EL (cell line): ENCODE data around the gene CDH23.

Experiments used
- DNase-seq: peaks from one replicate; pipeline ENCODE4 v3.0.0-alpha.2; 2016

CDH23 gene

DNA sequence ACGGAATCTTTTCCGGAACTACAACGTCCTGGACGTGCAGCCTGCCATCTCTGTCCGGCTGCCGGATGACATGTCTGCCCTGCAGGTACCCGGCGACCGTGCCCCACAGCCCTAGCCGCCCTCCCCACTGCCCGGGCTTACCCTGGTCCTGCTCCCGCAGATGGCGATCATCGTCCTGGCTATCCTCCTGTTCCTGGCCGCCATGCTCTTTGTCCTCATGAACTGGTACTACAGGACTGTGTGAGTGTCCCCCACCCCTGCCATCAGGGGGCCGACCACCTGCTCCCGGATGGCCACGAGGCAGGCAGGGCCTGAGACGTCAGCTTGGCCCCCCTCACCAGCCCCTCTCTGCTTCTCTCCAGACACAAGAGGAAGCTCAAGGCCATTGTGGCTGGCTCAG lies 414.6 kb downstream of the CDH23 start:
- DNase-seq: no peak

- DNase-seq: peak; percentile 54
Measured at GRCh38 chr10:71812016-71812912, 415.5 kb downstream of the CDH23 start.

DNA sequence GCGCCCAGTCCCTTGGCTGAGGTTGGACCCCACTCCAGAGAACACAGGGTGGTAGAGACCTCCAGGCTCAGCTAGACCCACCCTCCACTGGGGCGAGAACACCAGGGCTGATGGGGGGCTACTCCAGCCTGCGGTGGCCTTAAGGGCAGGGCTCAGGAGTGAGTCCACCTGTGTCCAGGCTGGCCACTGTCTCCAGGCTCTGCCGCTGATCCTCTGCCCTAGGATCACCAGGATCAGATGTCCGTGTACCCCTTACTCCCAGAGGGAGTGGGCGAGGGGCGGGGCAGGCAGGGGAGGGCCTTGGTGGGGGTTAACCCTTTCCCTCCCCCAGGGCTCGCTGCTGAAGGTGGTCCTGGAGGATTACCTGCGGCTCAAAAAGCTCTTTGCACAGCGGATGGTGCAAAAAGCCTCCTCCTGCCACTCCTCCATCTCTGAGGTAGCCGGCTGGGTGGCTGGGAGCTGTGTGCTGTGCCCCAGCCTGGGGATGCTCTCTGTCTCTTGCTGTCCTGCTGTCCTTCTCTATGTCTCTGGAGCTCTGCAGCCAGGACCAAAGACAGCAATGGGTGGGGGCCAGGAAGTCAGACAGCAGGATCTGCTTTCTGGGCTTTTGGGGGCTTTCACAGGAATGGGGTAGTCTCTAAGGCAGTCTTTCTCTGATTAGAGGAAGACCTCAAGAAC lies 416.3 kb downstream of the CDH23 start:
- DNase-seq: no peak

DNA sequence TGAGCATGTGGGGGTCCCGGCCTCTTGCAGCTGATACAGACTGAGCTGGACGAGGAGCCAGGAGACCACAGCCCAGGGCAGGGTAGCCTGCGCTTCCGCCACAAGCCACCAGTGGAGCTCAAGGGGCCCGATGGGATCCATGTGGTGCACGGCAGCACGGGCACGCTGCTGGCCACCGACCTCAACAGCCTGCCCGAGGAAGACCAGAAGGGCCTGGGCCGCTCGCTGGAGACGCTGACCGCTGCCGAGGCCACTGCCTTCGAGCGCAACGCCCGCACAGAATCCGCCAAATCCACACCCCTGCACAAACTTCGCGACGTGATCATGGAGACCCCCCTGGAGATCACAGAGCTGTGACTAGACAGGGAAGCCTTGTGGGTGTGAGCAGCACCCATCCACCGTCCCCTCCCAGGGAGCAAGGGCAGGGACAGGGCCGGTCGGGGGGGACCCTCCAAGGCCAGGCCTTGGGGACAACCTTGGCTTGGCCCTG lies 418.2 kb downstream of the CDH23 start:
- no peak for DNase-seq

DNA sequence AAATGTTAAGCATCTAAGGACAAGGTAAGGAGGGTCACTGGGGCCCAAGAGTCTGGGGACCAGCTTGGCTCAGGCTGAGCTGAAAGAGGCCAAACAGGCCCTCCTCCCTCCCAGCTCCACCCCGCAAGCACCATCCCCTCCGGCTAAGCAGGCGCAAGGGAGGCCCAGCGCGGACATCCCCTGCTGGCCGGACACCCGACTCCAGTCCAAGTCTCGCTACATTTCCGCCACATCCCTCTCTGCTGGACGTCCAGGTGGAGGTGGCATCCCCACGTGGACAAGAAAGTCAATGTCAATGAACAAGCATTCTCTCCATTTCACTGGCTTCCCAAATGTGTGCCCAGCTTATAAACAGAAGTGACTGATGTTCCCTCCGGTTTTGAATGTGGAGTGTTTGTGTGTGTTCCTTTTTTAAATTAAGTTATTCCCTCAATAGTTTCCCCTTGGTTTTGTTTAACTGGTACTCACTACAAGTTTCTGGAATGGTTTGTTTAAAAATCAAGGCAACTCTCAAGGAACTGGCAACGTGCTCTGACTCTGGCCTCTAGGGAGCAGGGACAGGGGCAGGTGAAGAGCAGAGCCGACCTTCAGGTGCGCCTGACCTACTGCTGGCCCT lies 418.9 kb downstream of the CDH23 start:
- no peak for DNase-seq

DNA sequence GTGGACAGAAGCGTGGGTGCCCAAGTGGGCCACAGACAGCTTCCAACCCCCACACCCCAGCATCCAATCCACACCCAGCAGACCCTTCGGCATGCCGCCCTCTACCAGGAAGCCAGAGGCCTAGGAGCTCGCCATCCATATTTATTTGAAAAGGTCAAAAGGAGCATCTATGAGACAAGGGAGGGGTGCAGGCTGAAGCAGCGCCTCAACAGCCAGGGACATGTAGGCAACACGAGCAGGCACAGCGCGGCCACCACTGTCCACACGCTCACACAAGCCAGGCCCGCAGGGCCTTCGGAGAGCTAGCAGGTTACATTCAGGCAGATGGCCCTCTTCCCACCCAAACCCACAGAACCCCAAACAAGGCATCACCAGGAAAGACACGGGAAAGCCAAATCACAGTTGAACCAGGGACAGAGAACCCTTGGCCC lies 419.7 kb downstream of the CDH23 start:
- DNase-seq: no peak

GRCh38 chr10:71816936-71817618 lies 420.4 kb downstream of the CDH23 start:
- no peak for DNase-seq

DNA sequence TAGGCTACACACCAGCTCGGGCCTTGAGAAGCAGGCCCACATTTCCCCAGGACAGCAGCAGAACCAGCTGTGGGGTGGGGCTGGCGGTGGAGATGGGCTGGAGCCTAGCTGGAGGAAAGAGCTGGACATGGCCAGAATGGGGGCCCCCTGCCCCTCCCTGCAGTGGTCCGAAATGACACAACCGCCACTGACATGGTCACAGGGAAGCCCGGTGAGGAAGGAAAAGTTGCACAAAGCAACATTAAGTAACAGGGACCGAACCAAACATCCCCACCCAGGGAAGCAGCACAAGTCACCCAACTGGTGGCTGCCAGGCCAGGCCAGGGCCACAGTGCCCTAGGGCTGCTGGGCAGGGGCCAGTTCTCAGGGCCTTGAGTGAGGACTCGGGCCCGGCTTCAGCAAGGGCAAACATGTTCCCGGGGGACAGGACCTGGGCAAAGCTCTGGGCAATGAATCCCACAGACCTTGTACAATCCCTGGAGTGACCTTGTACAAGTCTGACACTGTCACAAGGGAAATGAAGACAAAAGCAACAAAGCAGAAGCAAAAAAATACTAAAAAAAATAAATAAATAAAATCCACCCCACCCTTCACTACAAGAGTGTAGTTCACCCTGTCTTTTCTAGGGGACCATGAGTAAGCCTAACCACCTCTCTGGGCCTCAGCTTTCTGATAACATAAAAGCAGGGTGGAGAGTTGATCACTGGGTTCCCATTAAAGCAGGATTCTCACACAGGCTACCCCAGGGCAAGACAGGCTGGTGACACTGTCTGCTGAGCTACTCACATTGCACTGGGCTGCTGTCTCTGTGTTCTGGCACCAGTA lies 421.3 kb downstream of the CDH23 start:
- DNase-seq: no peak

GRCh38 chr10:71818674-71819260 lies 422.0 kb downstream of the CDH23 start:
- no peak for DNase-seq

DNA sequence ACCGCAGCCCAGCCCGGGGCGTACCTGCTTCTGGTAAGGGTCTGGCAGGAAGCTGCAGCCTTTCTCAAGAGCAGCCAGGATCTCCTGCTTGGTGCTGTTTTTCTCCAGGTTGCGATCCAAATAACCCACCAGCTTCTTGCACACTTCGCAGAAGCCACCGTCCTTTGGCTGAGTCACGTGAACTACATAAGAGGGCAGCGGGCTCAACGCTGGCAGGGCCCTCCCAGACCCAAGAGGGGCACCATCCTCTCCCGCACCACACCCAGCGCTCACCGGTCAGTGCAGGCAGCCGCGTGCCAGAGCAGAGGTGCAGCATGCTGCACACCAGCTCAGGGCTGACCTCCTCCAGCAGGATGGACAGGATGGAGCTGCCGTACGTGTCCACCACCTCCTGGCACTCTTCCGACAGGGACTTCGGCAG lies 422.7 kb downstream of the CDH23 start:
- no peak for DNase-seq

- DNase-seq: no peak
Measured at GRCh38 chr10:71819985-71820384, 423.3 kb downstream of the CDH23 start.

DNA sequence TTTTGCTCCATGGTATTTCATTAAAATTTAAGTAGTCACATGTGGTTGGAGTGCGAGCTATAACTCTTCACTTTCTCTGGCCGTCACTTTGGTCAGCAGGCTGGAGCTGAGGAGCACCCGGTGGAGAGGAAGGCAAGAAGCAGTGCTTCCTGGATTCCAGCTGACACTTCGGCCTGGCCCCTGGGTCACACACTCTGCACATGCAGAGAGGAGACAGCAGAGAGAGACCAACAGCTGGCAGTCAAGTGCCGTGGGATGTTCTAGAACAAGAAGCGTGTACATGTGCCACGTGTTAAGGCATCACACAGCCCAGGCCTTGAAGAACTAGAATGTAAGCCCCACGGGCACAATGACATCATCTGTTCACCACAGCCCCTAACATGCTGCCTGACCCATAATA lies 424.2 kb downstream of the CDH23 start:
- no peak for DNase-seq

GRCh38 chr10:71821909-71822763 lies 425.4 kb downstream of the CDH23 start:
- DNase-seq: peak; percentile 61

DNA sequence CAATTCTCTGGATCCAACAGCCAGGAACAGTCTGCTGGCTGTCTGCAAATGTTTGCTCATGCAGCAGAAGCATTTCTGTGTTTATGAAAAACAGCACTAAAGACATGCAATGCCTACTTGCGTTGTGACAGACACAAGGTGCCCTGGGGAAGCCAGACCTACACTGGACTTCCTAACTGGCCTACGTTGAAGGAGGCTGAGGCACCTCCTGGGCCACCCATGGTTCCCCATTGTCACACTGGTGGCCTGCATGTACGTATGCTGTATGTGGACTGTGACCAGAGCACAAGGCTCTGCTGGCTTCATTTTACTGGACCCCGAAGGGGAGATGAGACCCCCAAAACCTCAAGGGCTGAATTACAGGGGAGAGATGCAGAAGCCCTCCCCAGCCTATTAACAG lies 426.6 kb downstream of the CDH23 start:
- DNase-seq: no peak

- DNase-seq: no peak
Measured at GRCh38 chr10:71824333-71824732, 427.6 kb downstream of the CDH23 start.

- no peak for DNase-seq
Measured at GRCh38 chr10:71825217-71825616, 428.5 kb downstream of the CDH23 start.

- DNase-seq: no peak
Measured at GRCh38 chr10:71827852-71828251, 431.1 kb downstream of the CDH23 start.

DNA sequence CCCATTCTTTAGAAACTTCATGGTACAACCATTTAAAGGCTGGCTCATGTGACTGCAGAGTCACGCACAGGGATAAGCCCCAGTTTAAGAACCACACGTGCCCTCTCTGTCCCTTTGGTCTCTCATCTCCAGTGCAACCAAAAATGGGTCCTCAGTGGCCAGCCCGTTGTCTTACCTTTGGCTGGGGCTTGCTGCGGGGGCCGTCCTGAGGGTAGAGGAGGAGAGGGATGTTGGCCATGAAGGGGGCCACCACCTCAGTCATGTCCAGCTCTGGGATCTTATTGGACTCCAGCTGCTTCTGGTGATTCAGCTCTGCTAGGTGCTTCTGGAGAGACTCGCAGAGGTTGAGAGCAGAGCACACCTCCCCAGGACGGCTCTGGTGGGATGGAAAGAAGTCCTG lies 432.0 kb downstream of the CDH23 start:
- no peak for DNase-seq

- DNase-seq: no peak
Measured at GRCh38 chr10:71829171-71829570, 432.5 kb downstream of the CDH23 start.

DNA sequence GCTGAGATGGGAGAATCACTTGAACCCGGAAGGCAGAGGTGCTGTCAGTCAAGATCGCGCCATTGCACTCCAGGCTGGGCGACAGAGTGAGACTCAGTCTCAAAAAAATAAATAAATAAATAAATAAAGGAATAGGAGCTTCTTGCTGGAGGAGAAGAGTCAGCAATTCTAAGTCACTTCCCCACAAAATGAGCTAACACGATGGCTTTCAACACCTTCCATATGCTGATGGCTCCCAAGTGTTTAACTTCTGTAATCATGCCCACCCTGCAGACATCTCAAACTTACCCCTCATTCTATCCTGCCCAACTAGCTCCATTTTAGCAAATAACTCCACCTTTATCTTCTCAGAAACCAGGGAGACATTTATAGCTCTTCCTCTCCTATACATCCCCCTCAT lies 433.2 kb downstream of the CDH23 start:
- DNase-seq: no peak

DNA sequence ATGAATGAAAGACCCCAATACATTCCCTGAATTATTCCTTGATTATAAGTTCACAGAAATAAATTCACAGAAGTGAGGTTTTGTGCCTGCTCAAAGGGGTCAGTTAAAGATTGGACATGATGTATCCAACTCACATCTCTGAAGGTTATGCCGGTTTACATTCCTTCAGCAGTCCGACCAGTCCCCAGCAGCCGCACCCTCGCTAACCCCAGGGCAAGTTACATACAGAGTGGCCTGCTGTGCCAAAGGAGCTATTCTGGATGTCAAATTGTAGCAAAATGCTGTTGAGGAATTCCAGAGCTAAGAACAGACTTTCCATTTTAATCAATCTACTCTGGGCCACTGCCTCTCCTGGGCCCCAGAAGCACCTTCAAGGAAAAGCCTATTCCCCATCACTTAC lies 434.0 kb downstream of the CDH23 start:
- no peak for DNase-seq
